HG02981 (cell line): ENCODE data around the gene COL27A1.
"Not testable (repeated sequence)": the region's sequence is repeated elsewhere in the genome, so short reads cannot be mapped to it uniquely, and the experiment has no call there.

Source experiments
- ATAC-seq: cut with Tn5 transposase; IDR thresholded peaks from one replicate; pipeline ENCODE4 v1.9.1; 2021; ENCODE audit warnings: mild to moderate bottlenecking, moderate library complexity; ENCODE audit not compliant: unreplicated experiment

COL27A1 gene

GRCh38 chr9:114331229-114332195 is 176.2 kb downstream of the COL27A1 start:
- not testable (repeated sequence) for ATAC-seq

GRCh38 chr9:114332474-114333040 is 177.2 kb downstream of the COL27A1 start:
- not testable (repeated sequence) for ATAC-seq

GRCh38 chr9:114333718-114334117 is 178.4 kb downstream of the COL27A1 start:
- ATAC-seq = not testable (repeated sequence)

GRCh38 chr9:114334490-114334889 is 179.2 kb downstream of the COL27A1 start:
- ATAC-seq = no peak

- no peak for ATAC-seq
Observed at GRCh38 chr9:114335745-114336144, 180.4 kb downstream of the COL27A1 start.

- ATAC-seq = no peak
Observed at GRCh38 chr9:114336157-114336556, 180.8 kb downstream of the COL27A1 start.

- ATAC-seq = no peak
Observed at GRCh38 chr9:114336699-114337395, 181.5 kb downstream of the COL27A1 start.

GRCh38 chr9:114338187-114338586 is 182.8 kb downstream of the COL27A1 start:
- no peak for ATAC-seq

GRCh38 chr9:114339130-114339908 is 184.0 kb downstream of the COL27A1 start:
- ATAC-seq = no peak

- ATAC-seq = no peak
Observed at GRCh38 chr9:114341152-114341830, 186.0 kb downstream of the COL27A1 start.

GRCh38 chr9:114341991-114342390 is 186.7 kb downstream of the COL27A1 start:
- ATAC-seq = no peak

GRCh38 chr9:114342755-114343440 is 187.6 kb downstream of the COL27A1 start:
- no peak for ATAC-seq

GRCh38 chr9:114343471-114344187 is 188.3 kb downstream of the COL27A1 start:
- no peak for ATAC-seq

GRCh38 chr9:114344188-114344566 is 188.8 kb downstream of the COL27A1 start:
- ATAC-seq = no peak

GRCh38 chr9:114344692-114345091 is 189.4 kb downstream of the COL27A1 start:
- ATAC-seq = no peak

GRCh38 chr9:114345493-114346065 is 190.2 kb downstream of the COL27A1 start:
- no peak for ATAC-seq

- ATAC-seq = no peak
Observed at GRCh38 chr9:114346146-114346545, 190.8 kb downstream of the COL27A1 start.

GRCh38 chr9:114347675-114348074 is 192.3 kb downstream of the COL27A1 start:
- no peak for ATAC-seq
